Smooth muscle cell (in vitro differentiated cells): ENCODE results near the gene GNAT1. TPM values are rescaled to one million over a fixed set of nuclear protein-coding genes. Genes with fewer than 3 reads are reported as not detected.

ENCODE experiments used
- DNase-seq: peaks from one replicate; lab custom pipeline; 2025; ENCODE audit not compliant: unreplicated experiment; lab: John Stamatoyannopoulos, UW
- H2AFZ ChIP-seq: fragments of 200-600 bp; sonication (generic); 2 replicates; pipeline ENCODE4 v1.6.0; 2016; ENCODE audit warnings: antibody characterized with exemption, low read depth, mild to moderate bottlenecking
- H3F3A ChIP-seq: fragments of 200-600 bp; sonication (generic); 2 replicates; pipeline ENCODE4 v1.6.0; 2017; ENCODE audit warnings: antibody characterized with exemption, low read depth
- H3K27ac ChIP-seq: fragments of 200-600 bp; sonication (generic); 2 replicates; pipeline ENCODE4 v1.5.1; 2016; ENCODE audit warnings: low read depth, mild to moderate bottlenecking
- H3K27me3 ChIP-seq: fragments of 200-600 bp; sonication (generic); 2 replicates; pipeline ENCODE4 v1.6.1; 2016; ENCODE audit warnings: low read depth, mild to moderate bottlenecking
- H3K36me3 ChIP-seq: fragments of 200-600 bp; sonication (generic); 2 replicates; pipeline ENCODE4 v1.5.1; 2016; ENCODE audit warnings: low read depth
- H3K4me1 ChIP-seq: fragments of 200-600 bp; sonication (generic); 2 replicates; pipeline ENCODE4 v1.5.1; 2016; ENCODE audit warnings: low read depth
- H3K4me2 ChIP-seq: fragments of 200-600 bp; sonication (generic); 2 replicates; pipeline ENCODE4 v1.6.0; 2016; ENCODE audit warnings: mild to moderate bottlenecking
- H3K4me3 ChIP-seq: fragments of 200-600 bp; sonication (generic); 2 replicates; pipeline ENCODE4 v1.5.1; 2016; ENCODE audit warnings: mild to moderate bottlenecking
- H3K79me2 ChIP-seq: fragments of 200-600 bp; sonication (generic); 2 replicates; pipeline ENCODE4 v1.6.0; 2016; ENCODE audit warnings: low read depth, mild to moderate bottlenecking
- H3K9ac ChIP-seq: fragments of 200-600 bp; sonication (generic); 2 replicates; pipeline ENCODE4 v1.6.0; 2016; ENCODE audit warnings: low read depth
- H3K9me3 ChIP-seq: fragments of 200-600 bp; sonication (generic); replicated peaks from 2 replicates; pipeline ENCODE4 v1.5.1; 2016; ENCODE audit warnings: low read depth
- H4K20me1 ChIP-seq: fragments of 200-600 bp; sonication (generic); 2 replicates; pipeline ENCODE4 v1.6.0; 2016; ENCODE audit warnings: low read depth
- CTCF ChIP-seq: fragments of 200-600 bp; sonication (generic); IDR thresholded peaks from 2 replicates; pipeline ENCODE4 v1.5.1; 2017; ENCODE audit warnings: borderline replicate concordance, mild to moderate bottlenecking, antibody characterized with exemption; ENCODE audit not compliant: insufficient read depth, poor library complexity, severe bottlenecking
- WGBS: methylation state at CpG from one replicate; pipeline ENCODE4 v1.1.7; 2016; ENCODE audit warnings: low lambda C conversion rate; 5-methylcytosine and 5-hydroxymethylcytosine counted together
- polyA plus RNA-seq: library from polyadenylated mRNA; unstranded; fragments of >200 nt; fragmentation: Nextera tagmentation; extraction: Ambion mirVana; gene quantifications from 2 replicates; pipeline ENCODE4 v1.2.1, GENCODE V29; 2016
- total RNA-seq: library from RNA; depleted of rRNA; stranded (reverse); fragments of >200 nt; gene quantifications from 2 replicates; pipeline ENCODE4 v1.2.3, GENCODE V29; 2014

Gene GNAT1
- total and polyA plus RNA-seq, 2 experiments from 2014 or later: not detected

GRCh38 chr3:50195501-50196252 is 4.3 kb downstream of the GNAT1 start:
- H3K36me3 ChIP-seq: no peaks in the 10 kb centered on the region
- H3K27me3 ChIP-seq: peaks cover 5% of the 10 kb centered on the region
- H3K9ac ChIP-seq: no peak overlapping the region
- 69% methylated on average over 4 of the region's 4 CpGs for WGBS
- H3K27ac ChIP-seq: no peak overlapping the region
- no peak for DNase-seq
- no peaks in the 10 kb centered on the region for H3K79me2 ChIP-seq
- no peaks in the 10 kb centered on the region for H3F3A ChIP-seq
- no peak overlapping the region for H3K4me3 ChIP-seq
- H3K4me2 ChIP-seq: no peak overlapping the region
- H4K20me1 ChIP-seq: no peaks in the 10 kb centered on the region
- H3K4me1 ChIP-seq: no peaks in the 10 kb centered on the region
- TF ChIP-seq CTCF: no peak
- no peak overlapping the region for H2AFZ ChIP-seq
- no peaks in the 10 kb centered on the region for H3K9me3 ChIP-seq

- Histone ChIP-seq H4K20me1 (no peaks in the 10 kb centered on the region), H3K27me3 (peaks cover 5% of the 10 kb centered on the region), H3K4me2 (no peak overlapping the region), H3K79me2 (no peaks in the 10 kb centered on the region), H3K9me3 (no peaks in the 10 kb centered on the region), H3K36me3 (no peaks in the 10 kb centered on the region), H3F3A (no peaks in the 10 kb centered on the region), H3K9ac (no peak overlapping the region), H3K4me1 (peaks cover under 1% of the 10 kb centered on the region), H2AFZ (no peak overlapping the region), H3K27ac (no peak overlapping the region), H3K4me3 (no peak overlapping the region)
- TF ChIP-seq CTCF: no peak
- no peak for DNase-seq
- WGBS: 90% methylated on average over 6 of the region's 6 CpGs
Measured at GRCh38 chr3:50196253-50196801, 4.9 kb downstream of the GNAT1 start.

GRCh38 chr3:50201573-50202315 is 10.3 kb downstream of the GNAT1 start:
- Histone ChIP-seq H3K27ac (no peak overlapping the region), H2AFZ (no peak overlapping the region), H3F3A (no peaks in the 10 kb centered on the region), H3K79me2 (no peaks in the 10 kb centered on the region), H3K4me1 (peaks cover 19% of the 10 kb centered on the region), H3K9me3 (no peaks in the 10 kb centered on the region), H3K4me2 (peak overlapping the region; percentile 48), H3K4me3 (no peak overlapping the region), H4K20me1 (no peaks in the 10 kb centered on the region), H3K9ac (no peak overlapping the region), H3K27me3 (peaks cover 13% of the 10 kb centered on the region), H3K36me3 (no peaks in the 10 kb centered on the region)
- 57% methylated on average over 10 of the region's 10 CpGs for WGBS
- no peak for TF ChIP-seq CTCF
- no peak for DNase-seq
